ENCODE results near the gene CBL.
A peak's percentile ranks its signal among the peaks of the same experiment; 100 is the strongest.

Gene CBL

GRCh38 chr11:119277660-119278059 lies 71.5 kb downstream of the CBL start:
- no peak for DNase-seq

GRCh38 chr11:119282495-119282894 lies 76.4 kb downstream of the CBL start:
- DNase-seq: no peak

- peak in 3 of 4 experiments; percentile 13 to 48 (median 42) for DNase-seq
Measured at GRCh38 chr11:119284344-119285157, 78.4 kb downstream of the CBL start.

- no peak for DNase-seq
Measured at GRCh38 chr11:119285431-119285830, 79.3 kb downstream of the CBL start.

GRCh38 chr11:119288219-119288618 lies 82.1 kb downstream of the CBL start:
- no peak for DNase-seq

- no peak for DNase-seq
Measured at GRCh38 chr11:119290894-119291497, 84.9 kb downstream of the CBL start.

- no peak for DNase-seq
Measured at GRCh38 chr11:119293461-119293860, 87.3 kb downstream of the CBL start.

GRCh38 chr11:119295178-119295577 lies 89.0 kb downstream of the CBL start:
- DNase-seq: peak in 1 of 4 experiments; percentile 14

- no peak for DNase-seq
Measured at GRCh38 chr11:119297938-119298337, 91.8 kb downstream of the CBL start.

- DNase-seq: no peak
Measured at GRCh38 chr11:119298726-119299125, 92.6 kb downstream of the CBL start.

- DNase-seq: no peak
Measured at GRCh38 chr11:119299416-119299815, 93.3 kb downstream of the CBL start.

GRCh38 chr11:119300198-119300964 lies 94.2 kb downstream of the CBL start:
- DNase-seq: no peak

- DNase-seq: no peak
Measured at GRCh38 chr11:119303227-119303718, 97.1 kb downstream of the CBL start.

- DNase-seq: no peak
Measured at GRCh38 chr11:119305556-119306372, 99.6 kb downstream of the CBL start.

- peak; percentile 18 to 58 (median 46) for DNase-seq
Measured at GRCh38 chr11:119306373-119306890, 100.3 kb downstream of the CBL start.

GRCh38 chr11:119307219-119307618 lies 101.1 kb downstream of the CBL start:
- DNase-seq: no peak

- no peak for DNase-seq
Measured at GRCh38 chr11:119307974-119308373, 101.8 kb downstream of the CBL start.

GRCh38 chr11:119309411-119309810 lies 103.3 kb downstream of the CBL start:
- no peak for DNase-seq

GRCh38 chr11:119309953-119310681 lies 104.0 kb downstream of the CBL start:
- DNase-seq: no peak

- DNase-seq: no peak
Measured at GRCh38 chr11:119310682-119311052, 104.5 kb downstream of the CBL start.

- no peak for DNase-seq
Measured at GRCh38 chr11:119314726-119315125, 108.6 kb downstream of the CBL start.
